SU-DHL-6 (cell line): ENCODE data around the gene MYORG.
"Not testable (repeated sequence)": the region's sequence is repeated elsewhere in the genome, so short reads cannot be mapped to it uniquely, and the experiment has no call there.

Experiments used
- H2AFZ ChIP-seq: fragments of 200-600 bp; sonication (generic); 2 replicates; pipeline ENCODE4 v1.6.1; 2014; ENCODE audit warnings: low read depth, mild to moderate bottlenecking, moderate library complexity, mixed read lengths, antibody characterized with exemption, low read length; ENCODE audit not compliant: severe bottlenecking
- H3F3A ChIP-seq: fragments of 200-600 bp; shearing (Covaris generic); 2 replicates; pipeline ENCODE4 v1.6.0; 2016; ENCODE audit warnings: antibody characterized with exemption, mild to moderate bottlenecking; ENCODE audit not compliant: insufficient read depth
- H3K27ac ChIP-seq: fragments of 200-600 bp; sonication (generic); 2 replicates; pipeline ENCODE4 v1.5.1; 2016; ENCODE audit warnings: low read depth, mild to moderate bottlenecking, low read length, moderate library complexity, mixed read lengths
- H3K27me3 ChIP-seq: fragments of 200-600 bp; sonication (generic), shearing (Covaris generic); 2 replicates; pipeline ENCODE4 v1.6.0; 2014; ENCODE audit warnings: mild to moderate bottlenecking, low read length
- H3K36me3 ChIP-seq: fragments of 200-600 bp; sonication (generic); 2 replicates; pipeline ENCODE4 v1.6.1; 2014; ENCODE audit warnings: mild to moderate bottlenecking, low read length, mixed read lengths
- H3K4me2 ChIP-seq: fragments of 300-600, 200-600 bp; shearing (Covaris generic), sonication (generic); 2 replicates; pipeline ENCODE4 v1.6.0; 2014; ENCODE audit warnings: low read length, low read depth, mild to moderate bottlenecking; ENCODE audit not compliant: poor library complexity, severe bottlenecking
- H3K4me3 ChIP-seq: fragments of 200-600 bp; sonication (generic); 2 replicates; pipeline ENCODE4 v1.5.1; 2014; ENCODE audit warnings: antibody characterized with exemption, low read length, mild to moderate bottlenecking, mixed read lengths; ENCODE audit not compliant: insufficient read depth, poor library complexity, severe bottlenecking
- H3K79me2 ChIP-seq: fragments of 200-600 bp; sonication (generic); 2 replicates; pipeline ENCODE4 v1.6.1; 2014; ENCODE audit warnings: mild to moderate bottlenecking, low read length, moderate library complexity; ENCODE audit not compliant: insufficient read depth
- H3K9ac ChIP-seq: fragments of 200-600 bp; sonication (generic); 2 replicates; pipeline ENCODE4 v1.7.0; 2014; ENCODE audit warnings: mild to moderate bottlenecking, low read length
- H3K9me2 ChIP-seq: fragments of 200-600 bp; sonication (generic); replicated peaks from 2 replicates; pipeline ENCODE4 v1.6.1; 2014; ENCODE audit warnings: low read length; ENCODE audit not compliant: insufficient read depth
- H3K9me3 ChIP-seq: fragments of 200-600 bp; sonication (generic); 2 replicates; pipeline ENCODE4 v1.6.1; 2014; ENCODE audit warnings: low read length, mixed read lengths; ENCODE audit not compliant: insufficient read depth
- H4K20me1 ChIP-seq: fragments of 200-600 bp; sonication (generic); 2 replicates; pipeline ENCODE4 v1.6.1; 2014; ENCODE audit warnings: low read depth, mild to moderate bottlenecking, antibody characterized with exemption, low read length, moderate library complexity, mixed read lengths
- CTCF ChIP-seq: fragments of 200-600 bp; sonication (generic); IDR thresholded peaks from one replicate; pipeline ENCODE4 v1.5.1; 2017; ENCODE audit warnings: antibody characterized with exemption, mild to moderate bottlenecking, low read length, moderate library complexity; ENCODE audit not compliant: insufficient read depth, poor library complexity, severe bottlenecking
- EZH2phosphoT487 ChIP-seq: fragments of 200-600 bp; sonication (generic), shearing (Covaris generic); conservative IDR thresholded peaks from 2 replicates; pipeline ENCODE4 v1.6.1; 2018; ENCODE audit warnings: mild to moderate bottlenecking, antibody characterized with exemption, low read length, moderate library complexity, mixed read lengths

The MYORG gene

GRCh38 chr9:34370335-34370969 is 6.2 kb downstream of the MYORG start:
- H3K4me3 ChIP-seq, result no peak overlapping the region
- H3K27me3 ChIP-seq, result no peaks in the 10 kb centered on the region
- H2AFZ ChIP-seq, result no peak overlapping the region
- no peaks in the 10 kb centered on the region for H3K36me3 ChIP-seq
- H3K27ac ChIP-seq, result no peak overlapping the region
- TF ChIP-seq CTCF, result no peak
- no peak for TF ChIP-seq EZH2phosphoT487
- H3K9ac ChIP-seq, result no peak overlapping the region
- H4K20me1 ChIP-seq, result no peaks in the 10 kb centered on the region
- peaks cover 7% of the 10 kb centered on the region; the same call in 1 of the 2 replicates for H3K9me3 ChIP-seq
- H3K79me2 ChIP-seq, result no peaks in the 10 kb centered on the region
- no peaks in the 10 kb centered on the region for H3K9me2 ChIP-seq
- no peak overlapping the region for H3K4me2 ChIP-seq
- H3F3A ChIP-seq, result peaks cover 3% of the 10 kb centered on the region; the same call in 1 of the 2 replicates

GRCh38 chr9:34369636-34370035 is 7.1 kb downstream of the MYORG start:
- peaks cover 7% of the 10 kb centered on the region; the same call in 1 of the 2 replicates for H3K9me3 ChIP-seq
- H3K27ac ChIP-seq, result no peak overlapping the region
- no peaks in the 10 kb centered on the region for H3K27me3 ChIP-seq
- no peaks in the 10 kb centered on the region for H3K9me2 ChIP-seq
- no peak overlapping the region for H3K9ac ChIP-seq
- no peaks in the 10 kb centered on the region for H3F3A ChIP-seq
- H3K36me3 ChIP-seq, result no peaks in the 10 kb centered on the region
- no peaks in the 10 kb centered on the region for H3K79me2 ChIP-seq
- H2AFZ ChIP-seq, result no peak overlapping the region
- no peaks in the 10 kb centered on the region for H4K20me1 ChIP-seq
- no peak overlapping the region for H3K4me3 ChIP-seq
- TF ChIP-seq EZH2phosphoT487 (no peak), CTCF (no peak)
- no peak overlapping the region for H3K4me2 ChIP-seq

GRCh38 chr9:34368796-34369195 is 7.9 kb downstream of the MYORG start:
- not testable (repeated sequence) for H2AFZ ChIP-seq, H3K79me2 ChIP-seq, H3K27me3 ChIP-seq, H3F3A ChIP-seq, H3K27ac ChIP-seq, H4K20me1 ChIP-seq, H3K9ac ChIP-seq, H3K4me3 ChIP-seq, H3K36me3 ChIP-seq, H3K4me2 ChIP-seq, H3K9me2 ChIP-seq, H3K9me3 ChIP-seq

- not testable (repeated sequence) for H3K27me3 ChIP-seq, H4K20me1 ChIP-seq, H3K4me2 ChIP-seq, H3K4me3 ChIP-seq, H3K9me2 ChIP-seq, H2AFZ ChIP-seq, H3F3A ChIP-seq, H3K36me3 ChIP-seq, H3K9me3 ChIP-seq, H3K27ac ChIP-seq, H3K79me2 ChIP-seq, H3K9ac ChIP-seq
These were observed 8.8 kb downstream of the MYORG start for GRCh38 chr9:34367751-34368410.
